ENCODE results near the gene RFTN1. TPM values are rescaled to one million over a fixed set of nuclear protein-coding genes. Genes with fewer than 3 reads are reported as not detected.

The RFTN1 gene
- total and polyA plus RNA-seq, 11 donors = 17.1 to 40.8 (median 26.4) TPM

DNA sequence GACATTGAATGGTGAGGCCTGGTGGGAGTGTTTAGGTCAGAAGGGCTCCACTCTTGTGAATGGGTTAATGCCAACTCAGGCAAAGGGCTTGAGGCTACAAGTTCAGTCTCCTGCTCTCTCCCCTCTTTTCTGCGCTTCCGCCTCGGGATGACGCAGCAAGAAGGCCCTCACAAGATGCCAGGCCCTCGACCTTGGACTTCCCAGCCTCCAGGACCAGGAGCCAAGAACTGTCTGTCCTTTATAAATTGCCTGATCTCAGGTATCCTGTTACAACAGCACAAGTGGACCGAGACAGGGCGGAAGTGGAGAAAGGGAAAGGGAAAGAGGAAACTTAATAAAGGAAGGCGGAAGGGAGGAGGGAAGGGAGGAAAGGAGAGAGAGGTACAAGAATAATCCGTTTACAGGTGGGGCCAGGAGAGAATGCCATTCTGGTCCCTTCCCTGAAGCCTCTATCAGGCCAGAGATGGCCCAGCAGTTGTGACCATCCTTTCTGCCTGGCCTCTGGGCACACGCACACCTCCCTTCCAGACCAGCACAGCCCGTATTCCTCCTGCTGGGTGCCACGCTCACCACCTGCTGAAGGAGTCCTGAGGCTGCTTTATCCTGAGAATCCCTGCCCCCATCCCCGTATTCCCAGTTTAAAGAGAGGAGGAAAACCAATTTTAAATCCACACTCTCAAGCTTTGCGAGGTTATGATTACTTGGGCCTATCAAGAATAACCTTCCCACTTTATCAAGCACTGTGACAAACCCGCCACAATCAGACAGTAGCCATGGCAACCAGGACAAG lies 184.3 kb downstream of the RFTN1 start:
- no peaks in the 10 kb centered on the region for H3K27me3 ChIP-seq
- H3K4me3 ChIP-seq = no peak overlapping the region
- H3K4me1 ChIP-seq = peaks cover 0 to 13% (median 0%) of the 10 kb centered on the region in 12 donors
- no peak overlapping the region for H3K27ac ChIP-seq
- ATAC-seq (no peak), DNase-seq (no peak)
- peaks cover 0 to 18% (median 2%) of the 10 kb centered on the region in 12 donors for H3K9me3 ChIP-seq
- TF ChIP-seq CTCF (IDR thresholded peaks at IDR 0.05) = no peak
- peaks cover 0 to 52% (median 34%) of the 10 kb centered on the region in 9 donors for H3K36me3 ChIP-seq
- intact Hi-C loops (cut with DNase I) = no loop called here
- 85 to 86% (median 85%) methylated on average over 15 of the region's 15 CpGs for WGBS, 4 donors

- intact Hi-C loops (cut with DNase I) = no loop called here
- Histone ChIP-seq H3K4me1 (peaks cover 0 to 11% (median 0%) of the 10 kb centered on the region in 12 donors), H3K9me3 (peaks cover 0 to 18% (median 2%) of the 10 kb centered on the region in 12 donors), H3K4me3 (no peak overlapping the region), H3K27me3 (no peaks in the 10 kb centered on the region), H3K27ac (no peak overlapping the region), H3K36me3 (peaks cover 0 to 60% (median 45%) of the 10 kb centered on the region in 9 donors)
- no peak for DNase-seq
- TF ChIP-seq POLR2A (IDR thresholded peaks at IDR 0.05) = no peak
- no peak for TF ChIP-seq CTCF (IDR thresholded peaks at IDR 0.05)
- 83 to 97% (median 90%) methylated on average over 6 of the region's 6 CpGs for WGBS, 4 donors
- ATAC-seq = no peak
These were observed 185.4 kb downstream of the RFTN1 start for GRCh38 chr3:16328124-16328523.

GRCh38 chr3:16326724-16327349 lies 186.7 kb downstream of the RFTN1 start:
- H3K4me1 ChIP-seq = peaks cover 0 to 9% (median 0%) of the 10 kb centered on the region in 12 donors
- no peak overlapping the region for H3K4me3 ChIP-seq
- no peak overlapping the region for H3K27ac ChIP-seq
- DNase-seq (no peak), ATAC-seq (no peak)
- TF ChIP-seq CTCF (IDR thresholded peaks at IDR 0.05) (no peak), POLR2A (IDR thresholded peaks at IDR 0.05) (no peak)
- 89 to 94% (median 92%) methylated on average over 15 of the region's 15 CpGs for WGBS, 4 donors
- intact Hi-C loops (cut with DNase I) = no loop called here
- no peaks in the 10 kb centered on the region for H3K27me3 ChIP-seq
- H3K36me3 ChIP-seq = peaks cover 0 to 73% (median 58%) of the 10 kb centered on the region in 9 donors
- H3K9me3 ChIP-seq = peaks cover 0 to 12% (median 1%) of the 10 kb centered on the region in 12 donors

DNA sequence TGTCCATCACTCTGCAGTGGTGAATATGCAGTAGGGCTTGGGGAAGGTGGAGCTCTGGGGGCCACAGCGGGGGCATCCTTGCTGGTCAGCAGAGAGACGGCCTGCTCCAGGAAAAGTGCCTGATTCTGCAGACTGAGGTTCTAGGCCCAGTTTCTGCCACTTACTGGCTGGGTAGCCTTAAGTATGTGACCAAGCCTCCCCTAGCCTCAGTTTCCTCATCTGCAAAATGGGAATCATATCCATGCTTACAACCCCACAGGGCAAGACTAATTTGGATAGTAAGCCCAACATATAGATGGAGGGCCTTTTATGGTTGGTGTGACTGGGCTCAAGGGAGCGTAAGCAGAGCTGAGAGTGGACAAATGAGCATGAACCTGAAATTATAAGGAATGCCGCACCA lies 187.6 kb downstream of the RFTN1 start:
- DNase-seq (no peak), ATAC-seq (no peak)
- Histone ChIP-seq H3K9me3 (peaks cover 0 to 2% (median 0%) of the 10 kb centered on the region in 12 donors), H3K4me1 (peaks cover 0 to 15% (median 0%) of the 10 kb centered on the region in 12 donors), H3K27ac (no peak overlapping the region), H3K27me3 (no peaks in the 10 kb centered on the region), H3K36me3 (peaks cover 0 to 77% (median 67%) of the 10 kb centered on the region in 9 donors), H3K4me3 (no peak overlapping the region)
- WGBS, 4 donors = 90 to 98% (median 96%) methylated on average over 3 to 4 of the region's 4 CpGs
- intact Hi-C loops (cut with DNase I) = no loop called here
- TF ChIP-seq CTCF (IDR thresholded peaks at IDR 0.05) (no peak), POLR2A (IDR thresholded peaks at IDR 0.05) (no peak)

All from heart left ventricle (tissue), 16 donors.